ENCODE data around the gene ZMYM4. TPM values are rescaled to one million over a fixed set of nuclear protein-coding genes. Genes with fewer than 3 reads are reported as not detected.

ZMYM4 gene
- total RNA-seq, 1 experiment from 2014 or later, result 66.0 TPM

DNA sequence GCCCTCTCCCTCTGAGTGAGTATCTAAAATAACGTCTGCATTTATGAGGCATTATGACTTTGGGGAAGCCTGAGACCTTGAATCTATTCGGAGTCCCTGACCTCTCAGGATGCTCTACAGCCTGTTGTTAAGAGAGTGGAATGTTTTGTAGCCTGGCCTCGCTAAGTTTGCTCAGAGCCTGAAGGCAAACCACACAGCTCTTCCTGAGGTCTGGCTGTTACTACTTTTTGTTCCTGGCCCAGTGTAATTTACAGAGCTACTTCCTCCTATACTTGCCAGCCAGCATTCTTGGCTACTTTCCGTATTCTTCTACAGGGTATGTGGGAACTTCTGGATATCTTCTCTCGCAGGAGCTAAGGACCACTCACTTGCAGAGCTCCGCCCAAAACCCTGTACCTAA is 3.6 kb upstream of the ZMYM4 start:
- WGBS (ENCODE audit: extremely low coverage, insufficient read length, low lambda C conversion rate), result no CpG with 5 or more reads among the region's 6 CpGs
- Histone ChIP-seq H3K18ac (ENCODE audit: insufficient read length, low read depth, low read length) (no peak overlapping the region), H3K14ac (ENCODE audit: insufficient read depth, low read length) (no peak overlapping the region), H2BK20ac (ENCODE audit: low read depth, low read length, poor library complexity, severe bottlenecking) (no peak overlapping the region), H3K9me3 (ENCODE audit: control insufficient read depth, low read depth, low read length) (no peaks in the 10 kb centered on the region), H2BK15ac (ENCODE audit: low read depth, low read length) (no peak overlapping the region), H3T11ph (ENCODE audit: low read length) (no peak overlapping the region), H2AFZ (ENCODE audit: low read length) (peak overlapping the region; percentile 82), H2BK12ac (ENCODE audit: insufficient read length, low read depth, low read length) (no peak overlapping the region), H4K20me1 (ENCODE audit: control insufficient read depth, insufficient read depth, insufficient read length) (no peaks in the 10 kb centered on the region), H3K27me3 (ENCODE audit: insufficient read depth, low read length) (no peaks in the 10 kb centered on the region), H3K4ac (ENCODE audit: low read depth, low read length) (no peak overlapping the region), H3K27ac (ENCODE audit: insufficient read length, low read depth, low read length) (no peak overlapping the region), H3K56ac (ENCODE audit: insufficient read length, low read depth, low read length) (no peak overlapping the region), H3K23ac (ENCODE audit: insufficient read length, low read depth, low read length) (no peak overlapping the region), H3K4me2 (ENCODE audit: insufficient read depth, insufficient read length, low read length) (no peak overlapping the region), H2BK5ac (ENCODE audit: insufficient read length, low read length) (no peak overlapping the region), H3K79me1 (ENCODE audit: insufficient read depth, low read depth, low read length, poor library complexity, severe bottlenecking) (no peaks in the 10 kb centered on the region), H4K91ac (ENCODE audit: insufficient read length, low read depth, low read length) (no peak overlapping the region), H3K4me1 (ENCODE audit: insufficient read depth, low read length) (peaks cover 3% of the 10 kb centered on the region; the same call in 1 of the 2 replicates), H4K5ac (ENCODE audit: insufficient read length, low read depth, low read length) (no peak overlapping the region), H3K23me2 (ENCODE audit: insufficient read length, low read depth, low read length, poor library complexity, severe bottlenecking) (peaks cover 6% of the 10 kb centered on the region), H2BK120ac (ENCODE audit: low read depth, low read length, poor library complexity, severe bottlenecking) (no peak overlapping the region), H2AK5ac (ENCODE audit: insufficient read length, low read length) (no peak overlapping the region), H3K9ac (ENCODE audit: extremely low read depth, insufficient read length, low read length) (no peak overlapping the region), H4K8ac (replicated peaks; ENCODE audit: insufficient read length, low read depth, low read length) (no peak overlapping the region), H3K79me2 (ENCODE audit: insufficient read depth, low read length) (peaks cover 6% of the 10 kb centered on the region; the same call in 1 of the 2 replicates)
- Mint-ChIP-seq H3K9me3 (peaks cover 0 to 4% of the 10 kb centered on the region in 2 experiments; a peak in 1 of 5 replicates), H3K4me3 (no peak overlapping the region), H3K27ac (no peak overlapping the region), H3K27me3 (ENCODE audit: low read depth) (peaks cover 1% of the 10 kb centered on the region; the same call in 1 of the 2 replicates), H3K36me3 (ENCODE audit: insufficient read depth in 1 of 3, low read depth in 3 of 3) (no peaks in the 10 kb centered on the region; a peak in 1 of 7 replicates), H3K4me1 (peaks cover 4 to 13% of the 10 kb centered on the region in 2 experiments; a peak in 3 of 4 replicates)
- TF ChIP-seq, protein P1, sequence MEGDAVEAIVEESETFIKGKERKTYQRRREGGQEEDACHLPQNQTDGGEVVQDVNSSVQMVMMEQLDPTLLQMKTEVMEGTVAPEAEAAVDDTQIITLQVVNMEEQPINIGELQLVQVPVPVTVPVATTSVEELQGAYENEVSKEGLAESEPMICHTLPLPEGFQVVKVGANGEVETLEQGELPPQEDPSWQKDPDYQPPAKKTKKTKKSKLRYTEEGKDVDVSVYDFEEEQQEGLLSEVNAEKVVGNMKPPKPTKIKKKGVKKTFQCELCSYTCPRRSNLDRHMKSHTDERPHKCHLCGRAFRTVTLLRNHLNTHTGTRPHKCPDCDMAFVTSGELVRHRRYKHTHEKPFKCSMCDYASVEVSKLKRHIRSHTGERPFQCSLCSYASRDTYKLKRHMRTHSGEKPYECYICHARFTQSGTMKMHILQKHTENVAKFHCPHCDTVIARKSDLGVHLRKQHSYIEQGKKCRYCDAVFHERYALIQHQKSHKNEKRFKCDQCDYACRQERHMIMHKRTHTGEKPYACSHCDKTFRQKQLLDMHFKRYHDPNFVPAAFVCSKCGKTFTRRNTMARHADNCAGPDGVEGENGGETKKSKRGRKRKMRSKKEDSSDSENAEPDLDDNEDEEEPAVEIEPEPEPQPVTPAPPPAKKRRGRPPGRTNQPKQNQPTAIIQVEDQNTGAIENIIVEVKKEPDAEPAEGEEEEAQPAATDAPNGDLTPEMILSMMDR (conservative IDR thresholded peaks at IDR 0.05), result no peak
- DNase-seq, result peak; percentile 27

Measured in H9 (cell line).